ENCODE data around the gene NME9.
"Not testable (repeated sequence)": the region's sequence is repeated elsewhere in the genome, so short reads cannot be mapped to it uniquely, and the experiment has no call there.

The NME9 gene

GRCh38 chr3:138329127-138329983, at the start of gene NME9:
Gene NME9 (minus strand): TSS chr3:138329851. CDS start chr3:138329335, 516 bp downstream.
- H3K27ac Mint-ChIP-seq, result peak within 1 kb of the TSS; percentile 59
- H3K9me3 Mint-ChIP-seq, result no peaks in the 10 kb centered on the region
- peak; percentile 91 for ATAC-seq
- peaks cover 16% of the 10 kb centered on the region for H3K4me1 Mint-ChIP-seq
- H3K36me3 Mint-ChIP-seq, result no peaks in the 10 kb centered on the region
- H3K4me3 Mint-ChIP-seq, result peak within 1 kb of the TSS; percentile 84
- H3K27me3 Mint-ChIP-seq, result peaks cover 18% of the 10 kb centered on the region

- no peak for ATAC-seq
- peaks cover 2% of the 10 kb centered on the region for H3K9me3 Mint-ChIP-seq
- H3K4me1 Mint-ChIP-seq, result no peaks in the 10 kb centered on the region
- no peaks in the 10 kb centered on the region for H3K36me3 Mint-ChIP-seq
- no peak overlapping the region for H3K4me3 Mint-ChIP-seq
- H3K27me3 Mint-ChIP-seq, result peaks cover 86% of the 10 kb centered on the region
- H3K27ac Mint-ChIP-seq, result no peak overlapping the region
These were observed 49.3 kb upstream of the NME9 start for GRCh38 chr3:138378990-138379389.

GRCh38 chr3:138378331-138378730, 48.7 kb upstream of the NME9 start:
- Mint-ChIP-seq H3K4me1 (no peaks in the 10 kb centered on the region), H3K9me3 (peaks cover 2% of the 10 kb centered on the region), H3K36me3 (no peaks in the 10 kb centered on the region), H3K27me3 (peaks cover 86% of the 10 kb centered on the region), H3K4me3 (no peak overlapping the region), H3K27ac (no peak overlapping the region)
- ATAC-seq, result no peak

GRCh38 chr3:138377804-138378203, 48.2 kb upstream of the NME9 start:
- Mint-ChIP-seq H3K4me1 (no peaks in the 10 kb centered on the region), H3K27me3 (peaks cover 90% of the 10 kb centered on the region), H3K9me3 (peaks cover 4% of the 10 kb centered on the region), H3K27ac (no peak overlapping the region), H3K4me3 (no peak overlapping the region), H3K36me3 (no peaks in the 10 kb centered on the region)
- ATAC-seq, result no peak

- H3K36me3 Mint-ChIP-seq, H3K4me1 Mint-ChIP-seq, H3K27ac Mint-ChIP-seq, H3K9me3 Mint-ChIP-seq, ATAC-seq, H3K4me3 Mint-ChIP-seq: not testable (repeated sequence)
- H3K27me3 Mint-ChIP-seq, result peaks cover 93% of the 10 kb centered on the region
These were observed 47.6 kb upstream of the NME9 start for GRCh38 chr3:138377212-138377611.

- Mint-ChIP-seq H3K4me1 (peaks cover 6% of the 10 kb centered on the region), H3K9me3 (peaks cover 5% of the 10 kb centered on the region)
These were observed 47.0 kb upstream of the NME9 start for GRCh38 chr3:138376663-138377062.

GRCh38 chr3:138375447-138375846, 45.8 kb upstream of the NME9 start:
- Mint-ChIP-seq H3K4me3 (no peak overlapping the region), H3K9me3 (peaks cover 8% of the 10 kb centered on the region), H3K27me3 (peaks cover 75% of the 10 kb centered on the region), H3K27ac (no peak overlapping the region), H3K4me1 (peaks cover 17% of the 10 kb centered on the region), H3K36me3 (no peaks in the 10 kb centered on the region)
- no peak for ATAC-seq

More at GRCh38 chr3:138376663-138377062, 47.0 kb upstream of the NME9 start:
- no peak for ATAC-seq
- Mint-ChIP-seq H3K36me3 (no peaks in the 10 kb centered on the region), H3K27me3 (peaks cover 87% of the 10 kb centered on the region), H3K27ac (no peak overlapping the region), H3K4me3 (no peak overlapping the region)

GRCh38 chr3:138374573-138375134, 45.0 kb upstream of the NME9 start:
- Mint-ChIP-seq H3K9me3 (peaks cover 8% of the 10 kb centered on the region), H3K36me3 (no peaks in the 10 kb centered on the region), H3K4me1 (peaks cover 17% of the 10 kb centered on the region), H3K27me3 (peaks cover 67% of the 10 kb centered on the region), H3K4me3 (no peak overlapping the region), H3K27ac (no peak overlapping the region)
- no peak for ATAC-seq

- H3K27me3 Mint-ChIP-seq, result peaks cover 66% of the 10 kb centered on the region
- H3K4me1 Mint-ChIP-seq, result peaks cover 17% of the 10 kb centered on the region
- no peaks in the 10 kb centered on the region for H3K36me3 Mint-ChIP-seq
- no peak for ATAC-seq
- no peak overlapping the region for H3K27ac Mint-ChIP-seq
- peaks cover 8% of the 10 kb centered on the region for H3K9me3 Mint-ChIP-seq
- no peak overlapping the region for H3K4me3 Mint-ChIP-seq
These were observed 44.1 kb upstream of the NME9 start for GRCh38 chr3:138373736-138374094.

- H3K36me3 Mint-ChIP-seq, result no peaks in the 10 kb centered on the region
- peaks cover 8% of the 10 kb centered on the region for H3K9me3 Mint-ChIP-seq
- H3K27ac Mint-ChIP-seq, result no peak overlapping the region
- H3K27me3 Mint-ChIP-seq, result peaks cover 66% of the 10 kb centered on the region
- no peak overlapping the region for H3K4me3 Mint-ChIP-seq
- ATAC-seq, result no peak
- H3K4me1 Mint-ChIP-seq, result peaks cover 18% of the 10 kb centered on the region
These were observed 43.6 kb upstream of the NME9 start for GRCh38 chr3:138373087-138373735.

GRCh38 chr3:138371070-138371965, 41.7 kb upstream of the NME9 start:
- peaks cover 11% of the 10 kb centered on the region for H3K9me3 Mint-ChIP-seq
- ATAC-seq, result peak; percentile 97
- peaks cover 29% of the 10 kb centered on the region for H3K4me1 Mint-ChIP-seq
- no peaks in the 10 kb centered on the region for H3K36me3 Mint-ChIP-seq
- peak overlapping the region; percentile 38 for H3K27ac Mint-ChIP-seq
- H3K4me3 Mint-ChIP-seq, result peak overlapping the region; percentile 52
- peaks cover 71% of the 10 kb centered on the region for H3K27me3 Mint-ChIP-seq

- Mint-ChIP-seq H3K27me3 (peaks cover 71% of the 10 kb centered on the region), H3K4me3 (no peak overlapping the region), H3K4me1 (peaks cover 29% of the 10 kb centered on the region), H3K9me3 (peaks cover 11% of the 10 kb centered on the region), H3K36me3 (no peaks in the 10 kb centered on the region), H3K27ac (no peak overlapping the region)
- no peak for ATAC-seq
These were observed 40.7 kb upstream of the NME9 start for GRCh38 chr3:138370321-138370720.

- H3K4me3 Mint-ChIP-seq, result no peak overlapping the region
- H3K9me3 Mint-ChIP-seq, result peaks cover 9% of the 10 kb centered on the region
- peaks cover 71% of the 10 kb centered on the region for H3K27me3 Mint-ChIP-seq
- peaks cover 29% of the 10 kb centered on the region for H3K4me1 Mint-ChIP-seq
- no peaks in the 10 kb centered on the region for H3K36me3 Mint-ChIP-seq
- no peak overlapping the region for H3K27ac Mint-ChIP-seq
- no peak for ATAC-seq
These were observed 39.7 kb upstream of the NME9 start for GRCh38 chr3:138369151-138369900.

- H3K27me3 Mint-ChIP-seq, result peaks cover 70% of the 10 kb centered on the region
- H3K27ac Mint-ChIP-seq, result no peak overlapping the region
- H3K9me3 Mint-ChIP-seq, result peaks cover 9% of the 10 kb centered on the region
- no peak overlapping the region for H3K4me3 Mint-ChIP-seq
- no peak for ATAC-seq
- H3K36me3 Mint-ChIP-seq, result no peaks in the 10 kb centered on the region
- H3K4me1 Mint-ChIP-seq, result peaks cover 29% of the 10 kb centered on the region
These were observed 38.3 kb upstream of the NME9 start for GRCh38 chr3:138367911-138368310.

All from stimulated activated memory B cell treated with anti-CD40 and anti-IgM and Interleukin-4, amounts not matched to agents 10 μg/mL and 1 μg/mL and 100 μg/mL, for 72 hours (primary cell).